Measurements from ENCODE around the gene TTLL11. TPM values are rescaled to one million over a fixed set of nuclear protein-coding genes. Genes with fewer than 3 reads are reported as not detected.

Gene TTLL11
- total RNA-seq, 1 experiment from 2014 or later = 1.5 TPM

DNA sequence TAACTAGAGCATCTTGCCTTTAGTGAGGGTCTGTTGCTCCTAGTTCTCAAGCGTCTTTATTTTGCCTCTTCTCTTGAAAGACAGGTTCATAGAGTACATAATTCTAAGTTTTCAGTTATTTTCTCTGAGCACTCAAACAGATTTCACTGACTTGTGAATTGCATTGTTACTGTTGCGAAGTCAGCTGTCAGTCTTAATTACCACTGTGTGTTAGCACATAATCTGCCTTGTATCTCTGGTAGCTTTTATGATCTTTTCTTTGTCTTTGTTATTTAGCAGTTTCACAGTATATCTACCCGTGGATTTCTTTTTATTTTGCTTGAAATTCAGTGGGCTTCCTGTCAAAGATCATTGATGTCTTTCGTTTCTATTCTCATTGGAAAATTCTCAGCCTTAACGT lies 192.9 kb downstream of the TTLL11 start:
- no peak overlapping the region for H3K4me3 Mint-ChIP-seq

More for the DNA sequence above, 192.9 kb downstream of the TTLL11 start:
- Histone ChIP-seq H2BK15ac (ENCODE audit: low read depth, low read length) (no peak overlapping the region), H3K79me1 (ENCODE audit: insufficient read depth, low read depth, low read length, poor library complexity, severe bottlenecking) (no peaks in the 10 kb centered on the region), H3K4ac (ENCODE audit: low read depth, low read length) (no peak overlapping the region), H4K8ac (replicated peaks; ENCODE audit: insufficient read length, low read depth, low read length) (no peak overlapping the region), H2BK20ac (ENCODE audit: low read depth, low read length, poor library complexity, severe bottlenecking) (no peak overlapping the region), H2BK12ac (ENCODE audit: insufficient read length, low read depth, low read length) (no peak overlapping the region), H2BK120ac (ENCODE audit: low read depth, low read length, poor library complexity, severe bottlenecking) (no peak overlapping the region), H3K14ac (ENCODE audit: insufficient read depth, low read length) (no peak overlapping the region), H4K20me1 (ENCODE audit: control insufficient read depth, insufficient read depth, insufficient read length) (no peaks in the 10 kb centered on the region), H3K56ac (ENCODE audit: insufficient read length, low read depth, low read length) (no peak overlapping the region), H4K5ac (ENCODE audit: insufficient read length, low read depth, low read length) (no peak overlapping the region), H3K23ac (ENCODE audit: insufficient read length, low read depth, low read length) (no peak overlapping the region), H2AK5ac (ENCODE audit: insufficient read length, low read length) (no peak overlapping the region), H2BK5ac (ENCODE audit: insufficient read length, low read length) (no peak overlapping the region), H3K18ac (ENCODE audit: insufficient read length, low read depth, low read length) (no peak overlapping the region), H3T11ph (ENCODE audit: low read length) (no peak overlapping the region), H3K4me2 (ENCODE audit: insufficient read depth, insufficient read length, low read length) (no peak overlapping the region), H3K9ac (ENCODE audit: extremely low read depth, insufficient read length, low read length) (no peak overlapping the region), H3K4me1 (ENCODE audit: insufficient read depth, low read length) (no peaks in the 10 kb centered on the region), H3K23me2 (ENCODE audit: insufficient read length, low read depth, low read length, poor library complexity, severe bottlenecking) (no peaks in the 10 kb centered on the region), H3K27me3 (ENCODE audit: insufficient read depth, low read length) (no peaks in the 10 kb centered on the region), H2AFZ (ENCODE audit: low read length) (no peak overlapping the region), H3K9me3 (ENCODE audit: control insufficient read depth, low read depth, low read length) (no peaks in the 10 kb centered on the region), H3K27ac (ENCODE audit: insufficient read length, low read depth, low read length) (no peak overlapping the region), H4K91ac (ENCODE audit: insufficient read length, low read depth, low read length) (no peak overlapping the region), H3K79me2 (ENCODE audit: insufficient read depth, low read length) (no peaks in the 10 kb centered on the region)
- H3K27ac Mint-ChIP-seq = no peak overlapping the region
- 0 out of 4 replicates have a peak, but pooled peaks cover 0 to 2% of the 10 kb centered on the region in 2 experiments for H3K4me1 Mint-ChIP-seq
- H3K36me3 Mint-ChIP-seq (ENCODE audit: insufficient read depth in 1 of 3, low read depth in 3 of 3) = 0 out of 7 replicates have a peak, but pooled peaks cover 0 to 5% (median 0%) of the 10 kb centered on the region in 3 experiments
- peaks cover 7 to 8% of the 10 kb centered on the region in 2 experiments; a peak in 4 of 5 replicates for H3K9me3 Mint-ChIP-seq
- WGBS (ENCODE audit: extremely low coverage, insufficient read length, low lambda C conversion rate) = no CpG with 5 or more reads among the region's 5 CpGs
- DNase-seq = no peak
- peaks cover 5% of the 10 kb centered on the region for H3K27me3 Mint-ChIP-seq (ENCODE audit: low read depth)
- TF ChIP-seq, protein P1, sequence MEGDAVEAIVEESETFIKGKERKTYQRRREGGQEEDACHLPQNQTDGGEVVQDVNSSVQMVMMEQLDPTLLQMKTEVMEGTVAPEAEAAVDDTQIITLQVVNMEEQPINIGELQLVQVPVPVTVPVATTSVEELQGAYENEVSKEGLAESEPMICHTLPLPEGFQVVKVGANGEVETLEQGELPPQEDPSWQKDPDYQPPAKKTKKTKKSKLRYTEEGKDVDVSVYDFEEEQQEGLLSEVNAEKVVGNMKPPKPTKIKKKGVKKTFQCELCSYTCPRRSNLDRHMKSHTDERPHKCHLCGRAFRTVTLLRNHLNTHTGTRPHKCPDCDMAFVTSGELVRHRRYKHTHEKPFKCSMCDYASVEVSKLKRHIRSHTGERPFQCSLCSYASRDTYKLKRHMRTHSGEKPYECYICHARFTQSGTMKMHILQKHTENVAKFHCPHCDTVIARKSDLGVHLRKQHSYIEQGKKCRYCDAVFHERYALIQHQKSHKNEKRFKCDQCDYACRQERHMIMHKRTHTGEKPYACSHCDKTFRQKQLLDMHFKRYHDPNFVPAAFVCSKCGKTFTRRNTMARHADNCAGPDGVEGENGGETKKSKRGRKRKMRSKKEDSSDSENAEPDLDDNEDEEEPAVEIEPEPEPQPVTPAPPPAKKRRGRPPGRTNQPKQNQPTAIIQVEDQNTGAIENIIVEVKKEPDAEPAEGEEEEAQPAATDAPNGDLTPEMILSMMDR (conservative IDR thresholded peaks at IDR 0.05) = no peak

All from H9 (cell line).